H9 (cell line): ENCODE measurements around the gene TP73. TPM values are rescaled to one million over a fixed set of nuclear protein-coding genes. Genes with fewer than 3 reads are reported as not detected.

Experiments used
- DNase-seq: peaks from one replicate; pipeline ENCODE4 v3.0.0-alpha.2; 2017
- H2AFZ ChIP-seq: one replicate; pipeline ENCODE4 v1.6.1; 2013; ENCODE audit warnings: mild to moderate bottlenecking, low read length, control low read depth, moderate library complexity
- H2AK5ac ChIP-seq: 2 replicates; pipeline ENCODE4 v1.6.1; 2013; ENCODE audit warnings: low read length, control low read depth, mixed read lengths; ENCODE audit not compliant: insufficient read length
- H2BK120ac ChIP-seq: one replicate; pipeline ENCODE4 v1.6.1; 2013; ENCODE audit warnings: low read depth, mild to moderate bottlenecking, low read length, control low read depth, inconsistent platforms; ENCODE audit not compliant: poor library complexity, severe bottlenecking
- H2BK12ac ChIP-seq: 2 replicates; pipeline ENCODE4 v1.6.1; 2013; ENCODE audit warnings: low read length, control low read depth, mixed read lengths, low read depth; ENCODE audit not compliant: insufficient read length
- H2BK15ac ChIP-seq: 2 replicates; pipeline ENCODE4 v1.6.1; 2013; ENCODE audit warnings: low read depth, low read length, control low read depth
- H2BK20ac ChIP-seq: one replicate; pipeline ENCODE4 v1.6.1; 2013; ENCODE audit warnings: low read depth, mild to moderate bottlenecking, low read length, control low read depth, inconsistent platforms; ENCODE audit not compliant: poor library complexity, severe bottlenecking
- H2BK5ac ChIP-seq: 2 replicates; pipeline ENCODE4 v1.6.1; 2013; ENCODE audit warnings: low read length, control low read depth, mixed read lengths; ENCODE audit not compliant: insufficient read length
- H3K14ac ChIP-seq: 2 replicates; pipeline ENCODE4 v1.6.1; 2013; ENCODE audit warnings: low read length, control low read depth; ENCODE audit not compliant: insufficient read depth
- H3K18ac ChIP-seq: 2 replicates; pipeline ENCODE4 v1.6.1; 2013; ENCODE audit warnings: low read depth, mild to moderate bottlenecking, mixed read lengths, low read length, control low read depth; ENCODE audit not compliant: insufficient read length
- H3K23ac ChIP-seq: 2 replicates; pipeline ENCODE4 v1.6.1; 2013; ENCODE audit warnings: low read length, control low read depth, mixed read lengths, low read depth; ENCODE audit not compliant: insufficient read length
- H3K23me2 ChIP-seq: 2 replicates; pipeline ENCODE4 v1.6.1; 2013; ENCODE audit warnings: low read depth, mild to moderate bottlenecking, mixed read lengths, low read length, control low read depth; ENCODE audit not compliant: insufficient read length, poor library complexity, severe bottlenecking
- H3K27ac ChIP-seq: 2 replicates; pipeline ENCODE4 v1.5.1; 2013; ENCODE audit warnings: low read length, control low read depth, mixed read lengths, low read depth; ENCODE audit not compliant: insufficient read length
- H3K27me3 ChIP-seq: 2 replicates; pipeline ENCODE4 v1.6.1; 2013; ENCODE audit warnings: low read length, control low read depth, inconsistent platforms; ENCODE audit not compliant: insufficient read depth
- H3K4ac ChIP-seq: 2 replicates; pipeline ENCODE4 v1.6.1; 2013; ENCODE audit warnings: low read depth, mild to moderate bottlenecking, control low read depth, inconsistent platforms, low read length, moderate library complexity
- H3K4me1 ChIP-seq: 2 replicates; pipeline ENCODE4 v1.6.1; 2013; ENCODE audit warnings: low read length, control low read depth, inconsistent platforms; ENCODE audit not compliant: insufficient read depth
- H3K4me2 ChIP-seq: 2 replicates; pipeline ENCODE4 v1.6.1; 2013; ENCODE audit warnings: low read length, control low read depth, mixed read lengths; ENCODE audit not compliant: insufficient read length, insufficient read depth
- H3K56ac ChIP-seq: 2 replicates; pipeline ENCODE4 v1.6.1; 2013; ENCODE audit warnings: low read depth, mild to moderate bottlenecking, mixed read lengths, low read length, control low read depth; ENCODE audit not compliant: insufficient read length
- H3K79me1 ChIP-seq: 2 replicates; pipeline ENCODE4 v1.6.1; 2013; ENCODE audit warnings: low read depth, mild to moderate bottlenecking, moderate library complexity, low read length, control low read depth, inconsistent platforms; ENCODE audit not compliant: insufficient read depth, poor library complexity, severe bottlenecking
- H3K79me2 ChIP-seq: 2 replicates; pipeline ENCODE4 v1.6.1; 2013; ENCODE audit warnings: low read length, control low read depth, inconsistent platforms; ENCODE audit not compliant: insufficient read depth
- H3K9ac ChIP-seq: 2 replicates; pipeline ENCODE4 v1.6.1; 2013; ENCODE audit warnings: low read length, control low read depth, mixed read lengths; ENCODE audit not compliant: insufficient read length; ENCODE audit errors: extremely low read depth
- H3K9me3 ChIP-seq: one replicate; pipeline ENCODE4 v1.6.1; 2013; ENCODE audit warnings: low read depth, low read length, inconsistent platforms; ENCODE audit not compliant: control insufficient read depth
- H3T11ph ChIP-seq: one replicate; pipeline ENCODE4 v1.6.1; 2013; ENCODE audit warnings: mild to moderate bottlenecking, low read length, control low read depth, inconsistent platforms
- H4K20me1 ChIP-seq: one replicate; pipeline ENCODE4 v1.6.1; 2013; ENCODE audit not compliant: control insufficient read depth, insufficient read length, insufficient read depth
- H4K5ac ChIP-seq: 2 replicates; pipeline ENCODE4 v1.6.1; 2013; ENCODE audit warnings: low read depth, mild to moderate bottlenecking, mixed read lengths, low read length, control low read depth; ENCODE audit not compliant: insufficient read length
- H4K8ac ChIP-seq: replicated peaks from 2 replicates; pipeline ENCODE4 v1.6.1; 2013; ENCODE audit warnings: low read length, control low read depth, mixed read lengths, low read depth; ENCODE audit not compliant: insufficient read length
- H4K91ac ChIP-seq: 2 replicates; pipeline ENCODE4 v1.6.1; 2013; ENCODE audit warnings: low read depth, mild to moderate bottlenecking, moderate library complexity, mixed read lengths, low read length, control low read depth; ENCODE audit not compliant: insufficient read length
- H3K27ac Mint-ChIP-seq, 3 experiments: 2 replicates in 2 of 3; 3 replicates in 1 of 3; pipeline ENCODE4 v1.8.0; 2020 to 2021; ENCODE audit warnings: mixed read lengths in 3 of 3, mild to moderate bottlenecking in 1 of 3, moderate library complexity in 1 of 3
- H3K27me3 Mint-ChIP-seq: 2 replicates; pipeline ENCODE4 v1.8.0; 2021; ENCODE audit warnings: low read depth, mild to moderate bottlenecking, moderate library complexity, mixed read lengths
- H3K36me3 Mint-ChIP-seq, 3 experiments: 2 replicates in 2 of 3; 3 replicates in 1 of 3; pipeline ENCODE4 v1.8.0; 2020 to 2021; ENCODE audit warnings: low read depth in 3 of 3, mixed read lengths in 3 of 3; ENCODE audit not compliant: insufficient read depth in 1 of 3
- H3K4me1 Mint-ChIP-seq, 2 experiments: 2 replicates each; pipeline ENCODE4 v1.8.0; 2020; ENCODE audit warnings: mixed read lengths in 2 of 2
- H3K4me3 Mint-ChIP-seq, 2 experiments: 2 replicates in 1 of 2; 3 replicates in 1 of 2; pipeline ENCODE4 v1.8.0; 2020 to 2021; ENCODE audit warnings: mild to moderate bottlenecking in 2 of 2, mixed read lengths in 2 of 2, moderate library complexity in 1 of 2
- H3K9me3 Mint-ChIP-seq, 2 experiments: 2 replicates in 1 of 2; 3 replicates in 1 of 2; pipeline ENCODE4 v1.8.0; 2020; ENCODE audit warnings: mild to moderate bottlenecking in 2 of 2, mixed read lengths in 2 of 2, moderate library complexity in 1 of 2
- CTCF ChIP-seq: fragments of 200-600 bp; sonication (generic); conservative IDR thresholded peaks from 3 replicates; pipeline ENCODE4 v1.8.0; 2021; ENCODE audit warnings: antibody characterized with exemption, mild to moderate bottlenecking
- WGBS: extraction: QIAGEN DNeasy Blood & Tissue Kit; methylation state at CpG from one replicate; pipeline ENCODE4 v1.1.7; 2013; ENCODE audit warnings: missing lambda C conversion rate, low lambda C conversion rate, mixed read lengths; ENCODE audit not compliant: insufficient read length; ENCODE audit errors: extremely low coverage; 5-methylcytosine and 5-hydroxymethylcytosine counted together
- total RNA-seq: library from RNA; stranded (reverse); gene quantifications from 2 replicates; pipeline ENCODE4 v1.2.1, GENCODE V29; 2021

TP73 gene
- total RNA-seq, 1 experiment from 2014 or later: 4.7 TPM

- Histone ChIP-seq H3K23ac (no peak within 1 kb of the TSS), H4K91ac (no peak within 1 kb of the TSS), H4K8ac (no peak within 1 kb of the TSS), H3K9ac (no peak within 1 kb of the TSS), H3K79me2 (no peaks in the 10 kb centered on the region), H2AK5ac (no peak within 1 kb of the TSS), H2BK5ac (no peak within 1 kb of the TSS), H3K4me2 (peak within 1 kb of the TSS; percentile 34), H3K27ac (no peak within 1 kb of the TSS), H3K9me3 (no peaks in the 10 kb centered on the region), H2BK120ac (no peak within 1 kb of the TSS), H3K4me1 (no peaks in the 10 kb centered on the region; the same call in 1 of the 2 replicates), H3K23me2 (peaks cover 5% of the 10 kb centered on the region), H2AFZ (no peak within 1 kb of the TSS), H3T11ph (no peak within 1 kb of the TSS), H2BK12ac (no peak within 1 kb of the TSS), H4K20me1 (no peaks in the 10 kb centered on the region), H3K56ac (no peak within 1 kb of the TSS), H2BK20ac (no peak within 1 kb of the TSS), H3K79me1 (no peaks in the 10 kb centered on the region), H2BK15ac (no peak within 1 kb of the TSS), H4K5ac (no peak within 1 kb of the TSS), H3K27me3 (no peaks in the 10 kb centered on the region; the same call in 1 of the 2 replicates), H3K4ac (no peak within 1 kb of the TSS), H3K18ac (no peak within 1 kb of the TSS), H3K14ac (peak within 1 kb of the TSS; percentile 49)
- Mint-ChIP-seq H3K36me3 (no peaks in the 10 kb centered on the region; a peak in 1 of 7 replicates), H3K9me3 (no peaks in the 10 kb centered on the region; a peak in 1 of 5 replicates), H3K27ac (peak within 1 kb of the TSS in 1 of 3 experiments; percentile 28; a peak in 1 of 7 replicates), H3K27me3 (peaks cover 24% of the 10 kb centered on the region), H3K4me3 (peak within 1 kb of the TSS; percentile 75 to 91), H3K4me1 (peaks cover 36% of the 10 kb centered on the region in 2 experiments)
- TF ChIP-seq CTCF: no peak
- peak; percentile 98 for DNase-seq
- no CpG with 5 or more reads among the region's 87 CpGs for WGBS
These were observed 40.9 kb upstream of the TP73 start, which contains the start of gene MEGF6 for GRCh38 chr1:3611170-3612019. Gene MEGF6 (minus strand): TSS chr1:3611508. CDS start chr1:3611268, 240 bp downstream.
